Stimulated activated CD4-positive, alpha-beta T cell treated with anti-CD3 and anti-CD28 coated beads, Interleukin-4, amount 100 ng/mL, for 48 hours (primary cell): ENCODE measurements around the gene LIG1.

Source experiments
- DNase-seq, 2 donors: peaks; one replicate each; pipeline ENCODE4 v3.0.0-alpha.2; 2020; ENCODE audit warnings: low read depth in 2 of 2

The LIG1 gene

GRCh38 chr19:48169939-48170803, at the start of gene LIG1, which contains the start of gene ZSWIM9:
Gene LIG1, minus strand, starts transcription at chr19:48170344. Its CDS starts 4,778 bp downstream, at chr19:48165566.
Gene ZSWIM9, plus strand, starts transcription at chr19:48170680. Its CDS starts 1,123 bp downstream, at chr19:48171803.
- DNase-seq, result peak; percentile 87 to 90

DNA sequence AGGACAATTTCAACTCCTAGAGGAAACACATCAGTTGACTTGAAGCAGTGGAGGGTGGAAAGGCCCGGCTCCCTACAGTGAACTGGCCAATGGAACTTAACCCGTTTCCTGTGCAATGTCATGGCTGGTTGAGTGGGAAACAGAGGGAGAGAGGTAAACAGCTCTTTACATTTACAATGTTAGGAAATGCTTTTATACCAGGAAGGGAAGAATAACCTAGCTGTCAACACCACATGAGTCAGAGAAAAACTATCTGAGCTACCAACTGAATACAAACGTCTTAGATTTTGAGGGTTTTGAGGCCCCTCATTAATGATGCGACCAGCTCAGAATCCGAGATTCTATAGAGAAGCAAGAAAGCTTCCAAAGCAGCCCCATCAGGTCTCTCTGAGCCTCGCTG, 48.9 kb upstream of the LIG1 start:
- no peak for DNase-seq

- no peak for DNase-seq
Observed at GRCh38 chr19:48216933-48217332, 46.8 kb upstream of the LIG1 start.

GRCh38 chr19:48213959-48214358, 43.8 kb upstream of the LIG1 start:
- DNase-seq, result no peak

- no peak for DNase-seq
Observed at GRCh38 chr19:48210005-48210404, 39.9 kb upstream of the LIG1 start.

- DNase-seq, result no peak
Observed at GRCh38 chr19:48206397-48207093, 36.4 kb upstream of the LIG1 start.

DNA sequence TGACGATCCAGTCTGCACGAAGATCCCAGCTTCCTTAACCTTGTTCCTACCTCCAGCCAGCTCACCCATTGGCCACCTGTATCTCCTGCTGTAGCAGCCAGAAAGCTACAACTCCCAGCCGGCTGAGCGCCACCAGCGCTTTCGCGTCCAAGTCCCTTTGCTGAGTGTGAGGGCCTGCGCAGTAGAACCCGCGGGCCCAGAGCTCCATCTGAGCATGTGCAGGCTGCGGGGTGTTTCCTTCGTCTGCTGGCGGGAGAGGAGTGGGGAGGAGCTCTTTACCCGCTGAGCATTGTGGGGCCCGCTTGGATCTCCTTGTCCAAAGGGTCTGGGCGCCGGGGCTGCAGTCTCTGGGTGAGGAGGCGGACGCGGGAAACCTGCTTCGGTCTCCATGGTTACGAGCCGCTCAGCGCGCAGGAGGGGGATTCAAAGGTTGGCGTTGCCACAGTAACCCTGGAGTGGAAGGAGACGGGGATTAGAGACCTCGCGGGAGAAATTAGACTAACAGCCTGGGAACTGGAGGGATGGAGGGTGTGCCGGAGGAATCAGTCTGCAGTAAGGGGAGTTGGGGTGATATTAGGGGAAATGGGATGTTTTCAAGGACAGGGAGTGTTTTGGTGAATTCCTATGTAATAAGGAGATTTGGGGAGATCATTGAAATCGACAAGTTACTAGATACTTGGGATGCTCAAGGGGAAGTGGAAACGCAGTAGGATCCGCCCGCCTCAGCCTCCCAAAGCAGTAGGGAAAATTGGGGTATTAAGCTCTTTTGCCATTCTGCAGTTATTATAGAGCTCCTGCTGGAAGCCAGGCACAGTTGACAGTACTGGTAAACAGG, 33.9 kb upstream of the LIG1 start:
- peak; percentile 87 to 92 for DNase-seq

- no peak for DNase-seq
Observed at GRCh38 chr19:48203222-48203793, 33.2 kb upstream of the LIG1 start.

DNA sequence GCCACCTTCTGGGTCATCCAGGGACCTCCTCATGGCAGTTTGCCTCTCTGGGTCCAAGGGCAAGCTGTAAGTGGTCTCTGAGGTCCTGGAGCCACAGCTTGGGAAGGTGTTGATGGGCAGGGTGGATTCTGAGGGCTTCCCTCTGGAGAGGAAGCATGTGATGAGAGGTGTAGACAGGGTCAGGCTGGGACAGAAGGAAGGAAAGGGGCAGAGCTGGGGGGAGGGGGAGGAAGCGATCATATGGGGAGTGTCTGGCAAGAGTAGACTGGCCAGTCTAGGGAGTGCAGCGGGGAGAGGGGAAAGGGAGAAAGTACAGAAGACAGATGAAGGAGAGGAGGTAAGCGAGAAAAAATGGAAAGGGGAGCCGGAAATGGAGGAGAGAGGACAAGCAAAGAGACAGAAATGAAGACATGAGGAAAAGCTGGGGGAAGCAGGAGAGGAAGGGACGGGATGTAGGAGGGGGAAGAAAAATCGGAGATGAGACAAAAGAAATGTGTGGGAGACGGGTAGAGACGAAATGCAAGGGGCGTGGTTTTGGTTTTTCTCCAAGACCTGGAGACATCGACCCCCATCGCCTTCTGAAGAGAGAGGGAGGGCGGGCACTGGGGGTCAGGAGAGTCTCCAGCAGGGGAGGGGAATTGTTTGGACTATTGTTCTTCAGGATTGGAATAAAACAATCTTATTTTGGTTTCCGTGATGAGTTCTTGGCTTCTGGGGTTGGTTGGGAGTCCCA, 27.0 kb upstream of the LIG1 start:
- DNase-seq, result no peak

DNA sequence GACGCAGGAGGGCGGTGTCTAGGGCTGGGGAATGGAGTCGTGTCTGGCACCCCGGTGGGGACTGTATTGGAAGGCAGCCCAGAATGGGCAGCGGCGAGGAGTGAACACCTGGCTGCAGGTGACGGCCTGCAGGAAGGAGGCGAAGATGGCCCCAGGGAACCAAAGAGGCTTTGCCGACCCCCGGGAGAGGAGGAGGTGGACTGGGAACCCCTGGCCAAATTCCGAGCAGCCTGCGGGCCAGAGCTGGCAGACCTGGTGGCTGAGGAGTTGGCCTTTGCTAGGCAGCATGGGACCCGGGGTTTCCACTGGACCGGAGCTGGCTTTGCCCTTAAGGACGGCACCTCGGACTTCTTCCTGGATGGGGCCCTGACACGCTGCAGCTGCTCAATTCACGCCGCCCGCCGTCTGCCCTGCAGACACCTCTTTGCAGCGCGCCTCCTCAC, 26.2 kb upstream of the LIG1 start:
- DNase-seq, result no peak

GRCh38 chr19:48194844-48195830, 25.0 kb upstream of the LIG1 start:
- DNase-seq, result no peak

DNA sequence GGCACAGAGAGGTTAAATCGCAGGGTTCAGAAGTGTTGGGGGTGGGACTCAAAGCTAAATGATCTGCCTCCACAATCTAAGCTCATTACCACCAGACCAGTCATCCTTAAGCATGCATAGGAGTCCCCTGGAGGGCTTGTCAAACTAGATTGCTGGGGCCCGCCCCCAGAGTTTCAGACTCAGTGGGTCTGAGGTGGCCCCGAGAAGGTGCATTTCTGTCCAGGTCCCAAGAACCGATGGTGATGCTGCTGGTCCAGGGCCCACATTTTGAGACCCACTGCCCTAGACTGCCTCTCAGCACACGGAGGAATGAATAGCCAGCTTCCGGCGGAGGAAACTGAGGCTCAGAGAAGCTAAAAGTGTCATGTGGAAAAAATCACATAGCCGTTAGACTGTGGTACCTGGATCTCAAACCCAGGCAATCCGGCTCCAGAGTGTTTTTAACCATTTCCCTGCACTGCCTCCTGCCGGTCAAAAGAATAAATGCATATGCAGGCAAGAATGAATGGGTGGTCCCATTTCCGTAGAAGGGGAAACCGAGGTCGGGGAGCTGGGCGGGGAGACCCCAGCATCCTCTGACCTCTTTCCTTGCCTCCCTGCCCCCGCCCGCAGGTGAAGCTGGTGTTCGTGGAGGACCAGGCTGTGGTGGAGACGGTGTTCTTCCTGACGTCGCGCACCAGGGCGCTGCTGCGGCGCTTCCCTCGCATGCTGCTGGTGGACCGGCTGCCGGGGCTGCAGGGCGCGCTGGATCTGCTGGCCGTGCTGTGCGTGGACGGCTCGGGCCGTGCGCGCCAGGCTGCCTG, 24.1 kb upstream of the LIG1 start:
- DNase-seq, result no peak

DNA sequence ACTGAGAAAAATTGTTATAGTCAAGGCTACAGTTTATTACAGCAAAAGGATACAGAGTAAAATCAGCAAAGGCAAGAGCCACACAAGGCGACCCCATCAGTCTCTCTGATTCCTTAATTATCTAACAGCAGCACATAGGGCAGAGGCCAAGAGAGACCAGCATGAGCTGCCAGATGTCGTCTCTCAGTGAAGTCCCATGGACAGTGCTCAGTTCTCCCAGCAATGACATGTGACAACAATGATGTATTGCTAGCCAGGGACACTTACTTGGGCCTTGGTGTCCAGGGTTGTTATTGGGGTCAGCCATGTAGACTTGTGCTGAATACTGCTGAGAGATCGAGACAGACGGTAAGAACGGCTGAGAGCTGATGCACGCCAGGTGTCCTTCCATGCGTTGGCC, 22.6 kb upstream of the LIG1 start:
- no peak for DNase-seq

DNA sequence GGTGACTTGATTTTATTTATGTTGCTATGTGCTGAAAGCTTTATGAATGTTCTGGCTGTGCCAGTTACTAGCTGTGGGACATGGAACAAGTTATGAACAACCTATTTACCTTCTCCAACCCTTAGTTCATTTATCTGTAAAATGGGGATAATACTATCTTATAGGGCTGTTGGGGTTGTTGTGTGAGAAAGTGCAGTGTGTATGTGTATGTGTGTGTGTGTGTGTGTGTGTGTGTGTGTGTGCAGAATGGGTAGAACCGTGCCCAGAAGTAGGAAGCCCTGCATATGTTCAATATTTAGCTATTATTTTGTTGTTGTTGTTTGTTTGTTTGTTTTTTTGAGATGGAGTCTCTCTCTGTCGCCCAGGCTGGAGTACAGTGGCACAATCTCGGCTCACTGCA, 20.7 kb upstream of the LIG1 start:
- no peak for DNase-seq

- peak in 1 of 2 donors; percentile 44 for DNase-seq
Observed at GRCh38 chr19:48190288-48190884, 20.2 kb upstream of the LIG1 start.

- DNase-seq, result no peak
Observed at GRCh38 chr19:48186541-48186991, 16.4 kb upstream of the LIG1 start.

DNA sequence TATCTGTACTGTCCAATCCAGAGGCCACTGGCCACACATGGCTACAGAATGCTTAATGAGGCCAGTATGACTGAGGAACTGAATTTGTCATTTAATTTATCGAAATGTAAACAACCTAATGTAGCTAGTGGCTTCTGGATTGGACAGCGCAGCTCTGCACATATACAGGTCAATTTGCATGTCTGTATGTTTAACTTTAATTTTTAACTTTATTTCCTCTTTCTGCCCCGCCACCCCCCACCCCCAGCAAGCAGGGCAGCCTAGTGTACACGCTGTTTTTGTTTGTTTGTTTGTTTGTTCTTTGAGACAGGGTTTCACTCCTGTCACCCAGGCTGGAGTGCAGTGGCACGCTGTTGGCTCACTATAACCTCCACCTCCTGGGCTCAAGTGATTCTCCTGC, 15.9 kb upstream of the LIG1 start:
- no peak for DNase-seq

DNA sequence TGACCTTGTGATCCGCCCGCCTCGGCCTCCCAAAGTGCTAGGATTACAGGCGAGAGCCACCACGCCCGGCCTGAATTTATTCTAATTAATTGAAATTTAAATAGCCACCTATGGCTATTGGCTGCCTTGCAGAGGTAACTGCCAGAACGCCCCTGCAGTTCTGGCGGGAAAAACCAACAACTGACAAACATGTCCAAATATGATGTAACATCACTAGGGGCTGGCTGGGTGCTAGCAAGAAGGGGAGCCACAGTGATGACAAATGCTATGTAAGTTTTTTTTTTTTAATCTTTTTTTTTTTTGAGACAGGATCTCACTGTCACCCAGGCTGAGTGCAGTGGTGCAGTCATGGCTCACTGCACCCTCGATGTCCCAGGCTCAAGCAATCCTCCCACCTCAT, 13.2 kb upstream of the LIG1 start:
- no peak for DNase-seq
